HCT116 (cell line): Measurements from ENCODE around the gene MINAR2. TPM values are rescaled to one million over a fixed set of nuclear protein-coding genes. Genes with fewer than 3 reads are reported as not detected.
A peak's percentile ranks its signal among the peaks of the same experiment; 100 is the strongest.

Experiments used
- ATAC-seq: fragments of 200-7000 bp; cut with Tn5 transposase; 2 replicates; pipeline ENCODE4 v1.9.1; 2020; ENCODE audit warnings: mild to moderate bottlenecking, moderate library complexity
- BruUV-seq: library from RNA; stranded (reverse); fragments of 400-500 nt; replicated peaks from 2 replicates; lab custom pipeline; 2021; lab: Mats Ljungman, UMichigan
- CTCF ChIA-PET: fragments of 300-600 bp; sonication (Branson Sonifier 250); formaldehyde crosslinking; loops from one replicate; lab custom pipeline; 2021; ENCODE audit warnings: antibody characterized with exemption; lab: Charles Lee
- POLR2A ChIA-PET: fragments of 300-600, 350-600 bp; sonication (Branson Sonifier 250); formaldehyde crosslinking; loops from one replicate; lab custom pipeline; 2021; ENCODE audit warnings: antibody characterized with exemption; lab: Charles Lee
- RAD21 ChIA-PET, 2 experiments: fragments of 300-600 bp; sonication (Branson Sonifier 250); formaldehyde crosslinking; loops; one replicate each; lab custom pipeline; 2023; ENCODE audit warnings: low total read pairs in 2 of 2; ENCODE audit not compliant: uncharacterized antibody in 2 of 2, unreplicated experiment in 2 of 2, low non-redundant PET in 1 of 2; lab: Charles Lee
- DNase-seq: peaks from one replicate; pipeline ENCODE4 v3.0.0-alpha.2; 2010; ENCODE audit warnings: low read depth, low spot score
- H2AFZ ChIP-seq: fragments of 200-600 bp; shearing (Covaris generic), sonication (generic); 2 replicates; pipeline ENCODE4 v1.6.1; 2017; ENCODE audit warnings: low read depth, mixed run types, mixed read lengths, antibody characterized with exemption, low read length; ENCODE audit not compliant: poor library complexity, severe bottlenecking
- H3K27ac ChIP-seq: 2 replicates; pipeline ENCODE4 v1.5.1; 2012; ENCODE audit warnings: low read depth, low read length
- H3K27me3 ChIP-seq: fragments of 200-600 bp; sonication (generic); 2 replicates; pipeline ENCODE4 v1.6.1; 2016; ENCODE audit warnings: mixed run types, low read length, mixed read lengths; ENCODE audit not compliant: insufficient read depth
- H3K36me3 ChIP-seq, 2 experiments: fragments of 200-500 bp in 1 of 2; fragments of 200-600 bp in 1 of 2; sonication (Bioruptor generic) in 1 of 2; sonication (generic) in 1 of 2; 2 replicates each; pipeline versions ENCODE4 v1.5.1 to v1.6.1; 2014 to 2016; ENCODE audit warnings: low read length in 2 of 2, inconsistent platforms in 1 of 2, mixed read lengths in 1 of 2, mixed run types in 1 of 2; ENCODE audit not compliant: insufficient read depth in 2 of 2, control insufficient read depth in 1 of 2
- H3K4me1 ChIP-seq, 2 experiments: fragments of 200-600 bp in 1 of 2; sonication (generic) in 1 of 2; 2 replicates each; pipeline versions ENCODE4 v1.5.1 to v1.6.1; 2012 to 2017; ENCODE audit warnings: low read length in 2 of 2, inconsistent platforms in 1 of 2, mild to moderate bottlenecking in 1 of 2, mixed read lengths in 1 of 2, mixed run types in 1 of 2, moderate library complexity in 1 of 2; ENCODE audit not compliant: insufficient read depth in 2 of 2, control insufficient read depth in 1 of 2
- H3K4me2 ChIP-seq: fragments of 200-600 bp; sonication (generic); 2 replicates; pipeline ENCODE4 v1.6.1; 2017; ENCODE audit warnings: mixed run types, low read length, mixed read lengths
- H3K4me3 ChIP-seq, 2 experiments: fragments of 200-600 bp in 1 of 2; sonication (generic) in 1 of 2; replicated peaks in 1 of 2; 2 replicates each; pipeline ENCODE4 v1.5.1; 2011 to 2016; ENCODE audit warnings: low read length in 2 of 2, control low read depth in 1 of 2, low read depth in 1 of 2, mild to moderate bottlenecking in 1 of 2, mixed read lengths in 1 of 2, mixed run types in 1 of 2
- H3K79me2 ChIP-seq: fragments of 200-600 bp; sonication (generic); 2 replicates; pipeline ENCODE4 v1.6.1; 2017; ENCODE audit warnings: mild to moderate bottlenecking, mixed run types, low read length, moderate library complexity, mixed read lengths; ENCODE audit not compliant: insufficient read depth
- H3K9ac ChIP-seq: fragments of 200-600 bp; sonication (generic); 2 replicates; pipeline ENCODE4 v1.6.1; 2016; ENCODE audit warnings: low read length, mixed read lengths
- H3K9me2 ChIP-seq: fragments of 200-600 bp; sonication (generic), shearing (Covaris generic); 2 replicates; pipeline ENCODE4 v1.6.1; 2017; ENCODE audit warnings: mixed run types, mild to moderate bottlenecking, moderate library complexity; ENCODE audit not compliant: insufficient read depth
- H3K9me3 ChIP-seq, 2 experiments: fragments of 200-500 bp in 1 of 2; fragments of 200-600 bp in 1 of 2; sonication (Bioruptor generic) in 1 of 2; sonication (generic) in 1 of 2; 2 replicates each; pipeline ENCODE4 v1.6.1; 2014 to 2017; ENCODE audit warnings: low read length in 2 of 2, mixed read lengths in 2 of 2, inconsistent platforms in 1 of 2, low read depth in 1 of 2, mild to moderate bottlenecking in 1 of 2, mixed run types in 1 of 2, moderate library complexity in 1 of 2; ENCODE audit not compliant: control insufficient read depth in 1 of 2, insufficient read depth in 1 of 2
- H4K20me1 ChIP-seq: fragments of 200-600 bp; sonication (generic), shearing (Covaris generic); 2 replicates; pipeline ENCODE4 v1.6.1; 2017; ENCODE audit warnings: mixed run types, mild to moderate bottlenecking, moderate library complexity; ENCODE audit not compliant: insufficient read depth
- ATF3 ChIP-seq: IDR thresholded peaks from 2 replicates; pipeline ENCODE4 v1.6.1; 2012
- CEBPB ChIP-seq: IDR thresholded peaks from 2 replicates; pipeline ENCODE4 v1.6.1; 2012; ENCODE audit warnings: low read depth
- ELF1 ChIP-seq: IDR thresholded peaks from 2 replicates; pipeline ENCODE4 v1.6.1; 2012; ENCODE audit warnings: low read depth, borderline replicate concordance
- EZH2 ChIP-seq: fragments of 200-600 bp; sonication (generic); IDR thresholded peaks from 2 replicates; pipeline ENCODE4 v1.6.1; 2017; ENCODE audit warnings: antibody characterized with exemption, mixed run types
- EZH2phosphoT487 ChIP-seq: fragments of 200-600 bp; IDR thresholded peaks from 2 replicates; pipeline ENCODE4 v1.6.1; 2018; ENCODE audit warnings: antibody characterized with exemption, borderline replicate concordance
- FOSL1 ChIP-seq: IDR thresholded peaks from 2 replicates; pipeline ENCODE4 v1.6.1; 2012; ENCODE audit warnings: low read depth
- JUND ChIP-seq: IDR thresholded peaks from 2 replicates; pipeline ENCODE4 v1.6.1; 2012
- POLR2A ChIP-seq: IDR thresholded peaks from 2 replicates; pipeline ENCODE4 v1.7.0; 2011; ENCODE audit warnings: borderline replicate concordance; ENCODE audit not compliant: insufficient read depth, insufficient read length; ENCODE audit errors: extremely low read depth
- POLR2AphosphoS5 ChIP-seq: IDR thresholded peaks from 2 replicates; pipeline ENCODE4 v1.6.1; 2011; ENCODE audit warnings: mild to moderate bottlenecking, low read depth, low read length, moderate library complexity
- REST ChIP-seq: IDR thresholded peaks from 2 replicates; pipeline ENCODE4 v1.6.1; 2012; ENCODE audit warnings: low read depth
- SIN3A ChIP-seq: IDR thresholded peaks from 2 replicates; pipeline ENCODE4 v1.6.1; 2012; ENCODE audit warnings: low read depth
- SP1 ChIP-seq: IDR thresholded peaks from 2 replicates; pipeline ENCODE4 v1.6.1; 2012; ENCODE audit warnings: low read depth
- SRF ChIP-seq: IDR thresholded peaks from 2 replicates; pipeline ENCODE4 v1.6.1; 2012; ENCODE audit warnings: low read depth
- ZNF274 ChIP-seq: fragments of 200-500 bp; sonication (Bioruptor generic); IDR thresholded peaks from 2 replicates; pipeline ENCODE4 v1.6.1; 2014; ENCODE audit warnings: mild to moderate bottlenecking, low read depth, low read length, inconsistent platforms
- intact Hi-C: fragments of 100-400 bp; cut with micrococcal nuclease; formaldehyde crosslinking; loops from 2 replicates; pipeline ENCODE4 v1.10.0; 2022
- total RNA-seq: library from RNA; stranded (reverse); gene quantifications from one replicate; pipeline ENCODE4 v1.2.1, GENCODE V29; 2021; ENCODE audit not compliant: unreplicated experiment

Gene MINAR2
- total RNA-seq, 1 experiment from 2014 or later, result not detected

- Histone ChIP-seq H3K9me2 (no peaks in the 10 kb centered on the region), H3K36me3 (no peaks in the 10 kb centered on the region), H2AFZ (no peak overlapping the region), H3K4me1 (no peaks in the 10 kb centered on the region), H3K9me3 (no peaks in the 10 kb centered on the region), H3K27ac (no peak overlapping the region), H3K4me2 (no peak overlapping the region), H3K27me3 (no peaks in the 10 kb centered on the region), H4K20me1 (no peaks in the 10 kb centered on the region), H3K4me3 (no peak overlapping the region), H3K79me2 (no peaks in the 10 kb centered on the region), H3K9ac (no peak overlapping the region)
- RAD21 ChIA-PET, result no interaction called here
- TF ChIP-seq ZNF274 (no peak), FOSL1 (no peak), ELF1 (no peak)
- CTCF ChIA-PET, result interaction anchor here (1.1 kb wide), 1 partner anchor 363 kb away, joined by 4 read pairs; no protein-coding TSS in a partner anchor
- DNase-seq (no peak), ATAC-seq (no peak)
- BruUV-seq, result no TSS peak
- POLR2A ChIA-PET, result no interaction called here
- intact Hi-C loops, result loop anchor here (5.0 kb wide), 1 partner anchor 1541 kb away; no protein-coding TSS in a partner anchor
These were observed 15.8 kb downstream of the MINAR2 start for GRCh38 chr5:129763651-129764050.

- Histone ChIP-seq H3K79me2 (no peaks in the 10 kb centered on the region), H3K4me2 (no peak overlapping the region), H2AFZ (peak overlapping the region; percentile 85), H3K9me3 (no peaks in the 10 kb centered on the region), H3K9me2 (no peaks in the 10 kb centered on the region), H3K9ac (no peak overlapping the region), H3K4me1 (no peaks in the 10 kb centered on the region; a peak in 1 of 4 replicates), H4K20me1 (no peaks in the 10 kb centered on the region), H3K36me3 (no peaks in the 10 kb centered on the region), H3K27me3 (no peaks in the 10 kb centered on the region), H3K27ac (no peak overlapping the region), H3K4me3 (no peak overlapping the region)
- ChIA-PET CTCF (interaction anchor here (1.6 to 1.9 kb wide), 4 partner anchors 86 to 593 kb away, joined by 5 to 15 read pairs (median 11); no protein-coding TSS in a partner anchor), POLR2A (no interaction called here), RAD21 (no interaction called here)
- ATAC-seq (no peak), DNase-seq (no peak)
- TF ChIP-seq JUND (no peak), SP1 (no peak), EZH2 (no peak), EZH2phosphoT487 (no peak), SRF (no peak), POLR2A (no peak), POLR2AphosphoS5 (no peak), SIN3A (no peak), ATF3 (no peak), ELF1 (no peak), CEBPB (no peak), REST (no peak), ZNF274 (no peak)
- intact Hi-C loops, result loop anchor here (5.0 kb wide), 4 partner anchors 104 to 1554 kb away; no protein-coding TSS in a partner anchor
- no TSS peak for BruUV-seq
These were observed 18.9 kb downstream of the MINAR2 start for GRCh38 chr5:129766798-129767197.
